ENCODE results near the gene AP5S1.

- no peak for TF ChIP-seq ZNF674 (CRISPR knock-in tag; IDR thresholded peaks at IDR 0.05; ENCODE audit: low read depth)
- no peak for TF ChIP-seq TCF7L2 (IDR thresholded peaks at IDR 0.05; ENCODE audit: low read depth, low read length)
- no peak for TF ChIP-seq HMGA1 (CRISPR knock-in tag; conservative IDR thresholded peaks at IDR 0.05)
- TF ChIP-seq POLR2A (IDR thresholded peaks at IDR 0.05; ENCODE audit: insufficient read depth in 1 of 2, low read depth in 2 of 2, low read length in 2 of 2) = no peak
- no peak for TF ChIP-seq ZNF589 (CRISPR knock-in tag; conservative IDR thresholded peaks at IDR 0.05)
- peak; percentile 75; the same call in 1 of the 2 replicates for TF ChIP-seq CHD4 (IDR thresholded peaks at IDR 0.05; ENCODE audit: borderline replicate concordance, low read length)
- TF ChIP-seq RNF219 (CRISPR knock-in tag; IDR thresholded peaks at IDR 0.05) = no peak
- no peak for TF ChIP-seq CTCF (CRISPR knock-in tag; IDR thresholded peaks at IDR 0.05)
- TF ChIP-seq ZNF121 (CRISPR knock-in tag; IDR thresholded peaks at IDR 0.05) = no peak
- no peak for TF ChIP-seq DZIP1 (CRISPR knock-in tag; IDR thresholded peaks at IDR 0.05)
- TF ChIP-seq JDP2 (CRISPR knock-in tag; IDR thresholded peaks at IDR 0.05; ENCODE audit: borderline replicate concordance) = no peak
- no peak for TF ChIP-seq SOX6 (IDR thresholded peaks at IDR 0.05)
- TF ChIP-seq SOX6 (CRISPR knock-in tag; IDR thresholded peaks at IDR 0.05) = peak; percentile 39; the same call in 1 of the 2 replicates
Measured at GRCh38 chr20:3798373-3798768, 22.0 kb upstream of the AP5S1 start.

All from HepG2 (cell line).